ENCODE data around the gene STX2. TPM values are rescaled to one million over a fixed set of nuclear protein-coding genes. Genes with fewer than 3 reads are reported as not detected.

Gene STX2
- total and polyA plus RNA-seq, 10 of the 15 experiments (the other 5 are each of a cell fraction or from before 2014, with no cell fraction given) = 6.0 to 22.2 (median 10.0) TPM

DNA sequence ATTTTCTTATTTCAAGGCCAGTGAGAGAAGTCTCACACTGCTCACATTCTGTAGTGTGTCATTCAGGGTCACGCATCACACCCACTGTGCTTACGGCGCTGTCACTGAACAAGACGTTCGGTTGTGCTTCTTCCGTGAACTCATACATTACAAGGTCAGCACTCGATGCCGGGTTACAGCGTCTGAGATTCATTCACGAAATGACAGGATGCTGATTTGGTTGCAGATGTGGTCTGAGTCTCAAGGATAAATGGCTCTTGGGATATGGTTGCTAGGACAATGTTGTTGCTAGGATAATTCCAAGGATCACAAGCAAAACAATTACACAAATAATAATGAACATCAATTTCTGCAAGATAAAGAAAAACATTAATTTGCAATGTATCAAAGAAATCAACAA lies 47.4 kb downstream of the STX2 start:
- DNase-seq (ENCODE audit: low read depth, low spot score) (no peak), ATAC-seq (no peak), FAIRE-seq (no peak)
- no peaks in the 10 kb centered on the region for H3K27me3 ChIP-seq (replicated peaks in 1 of 2; ENCODE audit: control insufficient read depth in 2 of 2, insufficient read depth in 2 of 2, low read length in 1 of 2)
- no TSS peak for BruUV-seq (replicated peaks)
- over 99% methylated on average over 10 of the region's 10 CpGs for WGBS (ENCODE audit: insufficient coverage, insufficient replicate concordance, low lambda C conversion rate, missing lambda C conversion rate)
- in situ Hi-C loops (cut with MboI) (no loop called here), intact Hi-C loops (cut with micrococcal nuclease; ENCODE audit: unreplicated experiment) (no loop called here)
- H3K79me2 ChIP-seq (ENCODE audit: control insufficient read depth, insufficient read depth, low read length) = no peaks in the 10 kb centered on the region
- H3K4me1 ChIP-seq (ENCODE audit: control insufficient read depth, insufficient read depth, low read length) = peaks cover 2% of the 10 kb centered on the region
- ChIA-PET RAD21 (ENCODE audit: unreplicated experiment) (no interaction called here), SMC1A (ENCODE audit: uncharacterized antibody, unreplicated experiment) (no interaction called here), CTCF (no interaction called here), POLR2A (no interaction called here)
- no peak overlapping the region for H2AFZ ChIP-seq (ENCODE audit: control insufficient read depth, low read depth, low read length)
- H3K27ac ChIP-seq (ENCODE audit: control insufficient read depth, insufficient read depth) = no peak overlapping the region
- H3K9ac ChIP-seq (ENCODE audit: control insufficient read depth, insufficient read depth, low read length) = no peak overlapping the region
- TF ChIP-seq ZNF384 (IDR thresholded peaks at IDR 0.05; ENCODE audit: borderline replicate concordance, low read depth, low read length) (no peak), PKNOX1 (IDR thresholded peaks at IDR 0.05) (no peak)
- TF ChIP-seq, protein P1, sequence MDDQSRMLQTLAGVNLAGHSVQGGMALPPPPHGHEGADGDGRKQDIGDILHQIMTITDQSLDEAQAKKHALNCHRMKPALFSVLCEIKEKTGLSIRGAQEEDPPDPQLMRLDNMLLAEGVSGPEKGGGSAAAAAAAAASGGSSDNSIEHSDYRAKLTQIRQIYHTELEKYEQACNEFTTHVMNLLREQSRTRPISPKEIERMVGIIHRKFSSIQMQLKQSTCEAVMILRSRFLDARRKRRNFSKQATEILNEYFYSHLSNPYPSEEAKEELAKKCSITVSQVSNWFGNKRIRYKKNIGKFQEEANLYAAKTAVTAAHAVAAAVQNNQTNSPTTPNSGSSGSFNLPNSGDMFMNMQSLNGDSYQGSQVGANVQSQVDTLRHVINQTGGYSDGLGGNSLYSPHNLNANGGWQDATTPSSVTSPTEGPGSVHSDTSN (IDR thresholded peaks at IDR 0.05; ENCODE audit: insufficient replicate concordance, low read depth, low read length) = no peak
- TF ChIP-seq, protein P2, sequence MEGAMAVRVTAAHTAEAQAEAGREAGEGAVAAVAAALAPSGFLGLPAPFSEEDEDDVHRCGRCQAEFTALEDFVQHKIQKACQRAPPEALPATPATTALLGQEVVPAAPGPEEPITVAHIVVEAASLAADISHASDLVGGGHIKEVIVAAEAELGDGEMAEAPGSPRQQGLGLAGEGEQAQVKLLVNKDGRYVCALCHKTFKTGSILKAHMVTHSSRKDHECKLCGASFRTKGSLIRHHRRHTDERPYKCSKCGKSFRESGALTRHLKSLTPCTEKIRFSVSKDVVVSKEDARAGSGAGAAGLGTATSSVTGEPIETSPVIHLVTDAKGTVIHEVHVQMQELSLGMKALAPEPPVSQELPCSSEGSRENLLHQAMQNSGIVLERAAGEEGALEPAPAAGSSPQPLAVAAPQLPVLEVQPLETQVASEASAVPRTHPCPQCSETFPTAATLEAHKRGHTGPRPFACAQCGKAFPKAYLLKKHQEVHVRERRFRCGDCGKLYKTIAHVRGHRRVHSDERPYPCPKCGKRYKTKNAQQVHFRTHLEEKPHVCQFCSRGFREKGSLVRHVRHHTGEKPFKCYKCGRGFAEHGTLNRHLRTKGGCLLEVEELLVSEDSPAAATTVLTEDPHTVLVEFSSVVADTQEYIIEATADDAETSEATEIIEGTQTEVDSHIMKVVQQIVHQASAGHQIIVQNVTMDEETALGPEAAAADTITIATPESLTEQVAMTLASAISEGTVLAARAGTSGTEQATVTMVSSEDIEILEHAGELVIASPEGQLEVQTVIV (IDR thresholded peaks at IDR 0.05; ENCODE audit: borderline replicate concordance, partially characterized antibody) = no peak
- no peak overlapping the region for H3K4me3 ChIP-seq
- H3K9me3 ChIP-seq (replicated peaks; ENCODE audit: control insufficient read depth, insufficient read depth, low read length) = no peaks in the 10 kb centered on the region
- no peak overlapping the region for H3K4me2 ChIP-seq (ENCODE audit: control insufficient read depth, insufficient read depth)
- H4K20me1 ChIP-seq (ENCODE audit: control insufficient read depth, insufficient read depth) = no peaks in the 10 kb centered on the region
- peaks cover 0 to 11% of the 10 kb centered on the region in 2 experiments; a peak in 2 of 4 replicates for H3K36me3 ChIP-seq (ENCODE audit: control insufficient read depth in 2 of 2, insufficient read depth in 2 of 2, low read length in 1 of 2)

Data from GM12878 (cell line).